Measurements from ENCODE around the gene VRK1.
"Not testable (repeated sequence)": the region's sequence is repeated elsewhere in the genome, so short reads cannot be mapped to it uniquely, and the experiment has no call there.

GRCh38 chr14:96883974-96884373 lies 86.8 kb downstream of the VRK1 start:
- not testable (repeated sequence) for TF ChIP-seq CTCF (conservative IDR thresholded peaks at IDR 0.05; ENCODE audit: low read depth, low read length); EZH2phosphoT487 (IDR thresholded peaks at IDR 0.05; ENCODE audit: borderline replicate concordance, low read length)

Data from PC-3 (cell line).